HFFc6 (cell line): ENCODE results near the gene NTF4. TPM values are rescaled to one million over a fixed set of nuclear protein-coding genes. Genes with fewer than 3 reads are reported as not detected.

ENCODE experiments used
- DNase-seq: peaks from one replicate; pipeline ENCODE4 v3.0.0-alpha.2; 2018
- H3K27ac Mint-ChIP-seq: 2 replicates; pipeline ENCODE4 v1.8.0; 2020; ENCODE audit warnings: mild to moderate bottlenecking, mixed read lengths
- H3K27me3 Mint-ChIP-seq: 2 replicates; pipeline ENCODE4 v1.8.0; 2021; ENCODE audit warnings: mild to moderate bottlenecking, moderate library complexity, mixed read lengths; ENCODE audit not compliant: insufficient read depth
- H3K36me3 Mint-ChIP-seq: 2 replicates; pipeline ENCODE4 v1.8.0; 2021; ENCODE audit warnings: low read depth, mixed read lengths
- H3K4me1 Mint-ChIP-seq: 2 replicates; pipeline ENCODE4 v1.8.0; 2020; ENCODE audit warnings: low read depth, mixed read lengths
- H3K4me3 Mint-ChIP-seq: 2 replicates; pipeline ENCODE4 v1.8.0; 2020; ENCODE audit warnings: mild to moderate bottlenecking, moderate library complexity, mixed read lengths
- H3K9me3 Mint-ChIP-seq: 2 replicates; pipeline ENCODE4 v1.8.0; 2020; ENCODE audit warnings: mild to moderate bottlenecking, mixed read lengths
- CTCF ChIP-seq: fragments of 200-600 bp; sonication (generic); IDR thresholded peaks from 2 replicates; pipeline ENCODE4 v1.5.0; 2021; ENCODE audit warnings: antibody characterized with exemption, mild to moderate bottlenecking
- total RNA-seq, 6 experiments: library from RNA; stranded (reverse); fragmentation: NEBNext Ultra II Directional; extraction: Animal tissue kit (Norgen Biotek cat#: 25700); gene quantifications; 2 replicates in 1 of 6; 3 replicates in 5 of 6; pipeline ENCODE4 v1.2.3, GENCODE V29; 2021

The NTF4 gene
- total RNA-seq, 6 experiments from 2014 or later = 0.82 to 1.5 (median 1.1) TPM; not detected in 2

DNA sequence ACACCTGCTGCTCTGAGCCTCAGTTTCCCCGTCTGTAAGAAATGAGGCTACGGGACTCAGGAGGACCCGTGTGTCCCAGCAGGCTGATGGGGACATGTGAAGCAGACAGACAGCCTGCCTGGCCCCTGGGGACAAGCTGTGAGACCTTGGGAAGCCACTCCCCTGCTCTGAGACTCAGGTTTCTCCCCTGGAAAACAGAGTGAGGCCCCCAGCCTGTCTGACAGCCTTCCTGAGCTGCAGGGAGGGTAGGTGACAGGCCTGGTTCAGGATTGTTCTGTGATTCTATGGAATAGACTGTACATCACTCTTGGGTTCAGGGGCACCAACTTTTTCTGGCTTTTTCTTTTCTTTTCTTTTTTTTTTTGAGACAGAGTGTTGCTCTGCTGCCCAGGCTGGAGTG lies 2.9 kb upstream of the NTF4 start:
- DNase-seq = no peak
- TF ChIP-seq CTCF = no peak
- H3K9me3 Mint-ChIP-seq = peaks cover 18% of the 10 kb centered on the region
- peaks cover 29% of the 10 kb centered on the region for H3K36me3 Mint-ChIP-seq
- peaks cover 24% of the 10 kb centered on the region for H3K4me1 Mint-ChIP-seq
- H3K27ac Mint-ChIP-seq = no peak overlapping the region
- H3K27me3 Mint-ChIP-seq = peaks cover 21% of the 10 kb centered on the region
- H3K4me3 Mint-ChIP-seq = no peak overlapping the region

- peaks cover 29% of the 10 kb centered on the region for H3K36me3 Mint-ChIP-seq
- H3K4me1 Mint-ChIP-seq = peaks cover 24% of the 10 kb centered on the region
- peaks cover 16% of the 10 kb centered on the region for H3K27me3 Mint-ChIP-seq
- H3K4me3 Mint-ChIP-seq = no peak overlapping the region
- H3K9me3 Mint-ChIP-seq = peaks cover 17% of the 10 kb centered on the region
- no peak for TF ChIP-seq CTCF
- H3K27ac Mint-ChIP-seq = no peak overlapping the region; the same call in 1 of the 2 replicates
- no peak for DNase-seq
Observed at GRCh38 chr19:49065905-49066512, 1.4 kb upstream of the NTF4 start.

DNA sequence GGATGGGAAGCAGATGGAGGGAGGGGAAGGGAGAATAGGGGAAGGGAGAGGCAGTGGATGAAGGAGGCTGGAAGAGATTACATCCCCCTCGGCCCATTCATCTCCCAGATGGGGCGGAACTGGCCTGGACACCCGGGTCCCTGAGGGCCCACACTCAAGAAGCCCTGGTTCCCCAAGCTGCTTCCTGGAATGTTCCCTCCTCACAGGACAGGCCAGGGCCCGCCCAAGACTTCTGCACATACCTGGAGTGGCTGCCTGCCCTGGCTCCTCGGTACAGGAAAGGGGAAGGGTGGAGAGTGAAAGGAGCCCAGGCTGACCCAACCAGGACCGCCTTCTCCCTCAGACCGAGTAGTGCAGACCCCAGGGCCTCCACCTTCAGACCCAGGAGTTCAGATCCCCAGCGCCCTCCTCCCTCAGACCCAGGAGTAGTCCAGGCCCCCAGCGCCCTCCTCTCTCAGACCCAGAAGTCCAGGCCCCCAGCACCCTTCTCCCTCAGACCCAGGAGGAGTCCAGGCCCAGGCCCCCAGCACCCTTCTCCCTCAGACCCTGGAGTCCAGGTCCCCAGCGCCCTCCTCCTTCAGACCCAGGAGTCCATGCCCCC lies 489 bp downstream of the NTF4 start:
- Mint-ChIP-seq H3K27ac (no peak overlapping the region), H3K36me3 (peaks cover 20% of the 10 kb centered on the region), H3K4me3 (no peak overlapping the region; the same call in 1 of the 2 replicates), H3K27me3 (peaks cover 15% of the 10 kb centered on the region), H3K4me1 (peaks cover 27% of the 10 kb centered on the region), H3K9me3 (peaks cover 5% of the 10 kb centered on the region)
- TF ChIP-seq CTCF = no peak
- no peak for DNase-seq

- no peak for DNase-seq
- Mint-ChIP-seq H3K27ac (no peak overlapping the region), H3K9me3 (no peaks in the 10 kb centered on the region), H3K4me3 (no peak overlapping the region), H3K36me3 (peaks cover 10% of the 10 kb centered on the region), H3K27me3 (peaks cover 13% of the 10 kb centered on the region), H3K4me1 (peaks cover 34% of the 10 kb centered on the region)
- TF ChIP-seq CTCF = no peak
Observed at GRCh38 chr19:49061445-49061844, 3.2 kb downstream of the NTF4 start.

GRCh38 chr19:49061000-49061399 lies 3.6 kb downstream of the NTF4 start:
- DNase-seq = no peak
- H3K36me3 Mint-ChIP-seq = peaks cover 10% of the 10 kb centered on the region
- H3K4me3 Mint-ChIP-seq = no peak overlapping the region
- H3K27ac Mint-ChIP-seq = no peak overlapping the region
- H3K9me3 Mint-ChIP-seq = no peaks in the 10 kb centered on the region
- peaks cover 13% of the 10 kb centered on the region for H3K27me3 Mint-ChIP-seq
- H3K4me1 Mint-ChIP-seq = peaks cover 34% of the 10 kb centered on the region
- TF ChIP-seq CTCF = no peak
